ENCODE measurements around the gene SIK2. TPM values are rescaled to one million over a fixed set of nuclear protein-coding genes. Genes with fewer than 3 reads are reported as not detected.

The SIK2 gene
- total and polyA plus RNA-seq, 2 donors (not counting 1 experiment from before 2014, with no cell fraction given), result 4.9 to 21.8 TPM

- H3K27ac Mint-ChIP-seq, result no peak overlapping the region
- no peak overlapping the region for H3K4me2 ChIP-seq (replicated peaks; ENCODE audit: low read depth, low read length, poor library complexity, severe bottlenecking)
- POLR2A ChIA-PET, result interaction anchor here (0.6 kb wide), 1 partner anchor 374 kb away, joined by 4 read pairs; no protein-coding TSS in a partner anchor
- H3K79me2 ChIP-seq (ENCODE audit: control insufficient read depth, insufficient read depth, low read length), result no peaks in the 10 kb centered on the region
- H3K4me1 ChIP-seq (ENCODE audit: control insufficient read depth in 2 of 2, insufficient read depth in 2 of 2, low read length in 2 of 2), result no peaks in the 10 kb centered on the region
- no peaks in the 10 kb centered on the region for H4K20me1 ChIP-seq (ENCODE audit: control insufficient read depth, insufficient read depth, low read length, poor library complexity, severe bottlenecking)
- H3K4me3 ChIP-seq (ENCODE audit: control extremely low read depth in 1 of 5, extremely low read depth in 1 of 5, insufficient read depth in 1 of 5, low read depth in 2 of 5, low read length in 4 of 5), result no peak overlapping the region
- intact Hi-C loops (cut with micrococcal nuclease), result no loop called here
- DNase-seq (no peak), ATAC-seq (ENCODE audit: low read depth) (no peak)
- H3K27me3 ChIP-seq (replicated peaks in 1 of 4; ENCODE audit: control extremely low read depth in 1 of 4, control insufficient read depth in 3 of 4, insufficient read depth in 4 of 4, low read length in 3 of 4), result no peaks in the 10 kb centered on the region
- no peak overlapping the region for H3K27ac ChIP-seq (ENCODE audit: low read length in 2 of 2)
- TF ChIP-seq EZH2 (IDR thresholded peaks at IDR 0.05; ENCODE audit: borderline replicate concordance, insufficient read depth, low read depth, low read length, poor library complexity, severe bottlenecking), result no peak
- TF ChIP-seq, protein P1, sequence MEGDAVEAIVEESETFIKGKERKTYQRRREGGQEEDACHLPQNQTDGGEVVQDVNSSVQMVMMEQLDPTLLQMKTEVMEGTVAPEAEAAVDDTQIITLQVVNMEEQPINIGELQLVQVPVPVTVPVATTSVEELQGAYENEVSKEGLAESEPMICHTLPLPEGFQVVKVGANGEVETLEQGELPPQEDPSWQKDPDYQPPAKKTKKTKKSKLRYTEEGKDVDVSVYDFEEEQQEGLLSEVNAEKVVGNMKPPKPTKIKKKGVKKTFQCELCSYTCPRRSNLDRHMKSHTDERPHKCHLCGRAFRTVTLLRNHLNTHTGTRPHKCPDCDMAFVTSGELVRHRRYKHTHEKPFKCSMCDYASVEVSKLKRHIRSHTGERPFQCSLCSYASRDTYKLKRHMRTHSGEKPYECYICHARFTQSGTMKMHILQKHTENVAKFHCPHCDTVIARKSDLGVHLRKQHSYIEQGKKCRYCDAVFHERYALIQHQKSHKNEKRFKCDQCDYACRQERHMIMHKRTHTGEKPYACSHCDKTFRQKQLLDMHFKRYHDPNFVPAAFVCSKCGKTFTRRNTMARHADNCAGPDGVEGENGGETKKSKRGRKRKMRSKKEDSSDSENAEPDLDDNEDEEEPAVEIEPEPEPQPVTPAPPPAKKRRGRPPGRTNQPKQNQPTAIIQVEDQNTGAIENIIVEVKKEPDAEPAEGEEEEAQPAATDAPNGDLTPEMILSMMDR (IDR thresholded peaks at IDR 0.05), result no peak
- no CpG with 5 or more reads among the region's 2 CpGs for WGBS (ENCODE audit: insufficient coverage)
- no peaks in the 10 kb centered on the region for H3K27me3 Mint-ChIP-seq
- H3K4me3 Mint-ChIP-seq, result no peak overlapping the region
- CTCF ChIA-PET, result interaction anchor here (0.6 to 1.0 kb wide), 3 partner anchors 117 to 1483 kb away, joined by 3 to 4 read pairs (median 4); no protein-coding TSS in a partner anchor
- H3K9ac ChIP-seq (ENCODE audit: low read length), result no peak overlapping the region
- H2AFZ ChIP-seq (ENCODE audit: insufficient read depth, low read depth, low read length, poor library complexity, severe bottlenecking), result no peak overlapping the region
- peaks cover 3 to 9% of the 10 kb centered on the region in 2 experiments for H3K36me3 ChIP-seq (replicated peaks in 1 of 2; ENCODE audit: control extremely low read depth in 1 of 2, control insufficient read depth in 1 of 2, extremely low read depth in 1 of 2, insufficient read depth in 2 of 2, low read length in 1 of 2)
- no peaks in the 10 kb centered on the region for H3K4me1 Mint-ChIP-seq
- H3K9me3 ChIP-seq (ENCODE audit: control extremely low read depth in 1 of 3, control insufficient read depth in 2 of 3, insufficient read depth in 1 of 3, low read length in 2 of 3), result no peaks in the 10 kb centered on the region
- H3K9me3 Mint-ChIP-seq (ENCODE audit: insufficient read depth), result no peaks in the 10 kb centered on the region
Measured at GRCh38 chr11:111684251-111684650, 82.0 kb downstream of the SIK2 start.

- TF ChIP-seq, protein P1 (IDR thresholded peaks at IDR 0.05), result no peak
- no peak for TF ChIP-seq EZH2 (IDR thresholded peaks at IDR 0.05; ENCODE audit: borderline replicate concordance, insufficient read depth, low read depth, low read length, poor library complexity, severe bottlenecking)
- no peak for ATAC-seq (ENCODE audit: low read depth)
- Histone ChIP-seq H3K4me3 (ENCODE audit: control extremely low read depth in 1 of 5, extremely low read depth in 1 of 5, insufficient read depth in 1 of 5, low read depth in 2 of 5, low read length in 4 of 5) (no peak overlapping the region), H3K9me3 (ENCODE audit: control extremely low read depth in 1 of 3, control insufficient read depth in 2 of 3, insufficient read depth in 1 of 3, low read length in 2 of 3) (no peaks in the 10 kb centered on the region), H3K4me1 (ENCODE audit: control insufficient read depth in 2 of 2, insufficient read depth in 2 of 2, low read length in 2 of 2) (no peaks in the 10 kb centered on the region), H3K4me2 (replicated peaks; ENCODE audit: low read depth, low read length, poor library complexity, severe bottlenecking) (no peak overlapping the region), H2AFZ (ENCODE audit: insufficient read depth, low read depth, low read length, poor library complexity, severe bottlenecking) (no peak overlapping the region), H4K20me1 (ENCODE audit: control insufficient read depth, insufficient read depth, low read length, poor library complexity, severe bottlenecking) (no peaks in the 10 kb centered on the region), H3K27me3 (replicated peaks in 1 of 4; ENCODE audit: control extremely low read depth in 1 of 4, control insufficient read depth in 3 of 4, insufficient read depth in 4 of 4, low read length in 3 of 4) (no peaks in the 10 kb centered on the region), H3K9ac (ENCODE audit: low read length) (no peak overlapping the region), H3K79me2 (ENCODE audit: control insufficient read depth, insufficient read depth, low read length) (no peaks in the 10 kb centered on the region), H3K36me3 (replicated peaks in 1 of 2; ENCODE audit: control extremely low read depth in 1 of 2, control insufficient read depth in 1 of 2, extremely low read depth in 1 of 2, insufficient read depth in 2 of 2, low read length in 1 of 2) (peaks cover 3 to 11% of the 10 kb centered on the region in 2 experiments), H3K27ac (ENCODE audit: low read length in 2 of 2) (no peak overlapping the region)
- ChIA-PET POLR2A (no interaction called here), CTCF (interaction anchor here (0.7 kb wide), 1 partner anchor 354 kb away, joined by 5 read pairs; no protein-coding TSS in a partner anchor)
- Mint-ChIP-seq H3K27me3 (no peaks in the 10 kb centered on the region), H3K9me3 (ENCODE audit: insufficient read depth) (no peaks in the 10 kb centered on the region), H3K27ac (no peak overlapping the region), H3K4me3 (no peak overlapping the region), H3K4me1 (no peaks in the 10 kb centered on the region)
- 98% methylated on average over 4 of the region's 7 CpGs for WGBS (ENCODE audit: insufficient coverage)
- intact Hi-C loops (cut with micrococcal nuclease), result no loop called here
- DNase-seq, result no peak
Measured at GRCh38 chr11:111688013-111688412, 85.8 kb downstream of the SIK2 start.
